ENCODE data around the gene TADA1.

TADA1 gene

GRCh38 chr1:166875734-166876539 is at the start of gene TADA1:
TSS of gene TADA1 (minus strand) at chr1:166876264. CDS start at chr1:166876233, 31 bp downstream.
- DNase-seq: peak; percentile 71 to 99 (median 94)

GRCh38 chr1:166924823-166925541 is 48.9 kb upstream of the TADA1 start:
- no peak for DNase-seq

- peak in 1 of 14 donors; percentile 13 for DNase-seq
Observed at GRCh38 chr1:166920561-166921475, 44.8 kb upstream of the TADA1 start.

GRCh38 chr1:166918956-166919316 is 42.9 kb upstream of the TADA1 start:
- DNase-seq: no peak

GRCh38 chr1:166918088-166918955 is 42.3 kb upstream of the TADA1 start:
- no peak for DNase-seq

- DNase-seq: no peak
Observed at GRCh38 chr1:166915941-166916340, 39.9 kb upstream of the TADA1 start.

- DNase-seq: no peak
Observed at GRCh38 chr1:166915042-166915441, 39.0 kb upstream of the TADA1 start.

- no peak for DNase-seq
Observed at GRCh38 chr1:166914111-166914510, 38.0 kb upstream of the TADA1 start.

- no peak for DNase-seq
Observed at GRCh38 chr1:166911624-166912023, 35.6 kb upstream of the TADA1 start.

- peak in 9 of 14 donors; percentile 1 to 52 (median 12) for DNase-seq
Observed at GRCh38 chr1:166910396-166910994, 34.4 kb upstream of the TADA1 start.

- DNase-seq: no peak
Observed at GRCh38 chr1:166908942-166909341, 32.9 kb upstream of the TADA1 start.

- DNase-seq: no peak
Observed at GRCh38 chr1:166907763-166908162, 31.7 kb upstream of the TADA1 start.

GRCh38 chr1:166907051-166907450 is 31.0 kb upstream of the TADA1 start:
- no peak for DNase-seq

- no peak for DNase-seq
Observed at GRCh38 chr1:166906647-166907046, 30.6 kb upstream of the TADA1 start.

GRCh38 chr1:166905900-166906299 is 29.8 kb upstream of the TADA1 start:
- no peak for DNase-seq

GRCh38 chr1:166905136-166905535 is 29.1 kb upstream of the TADA1 start:
- DNase-seq: no peak

GRCh38 chr1:166903232-166903631 is 27.2 kb upstream of the TADA1 start:
- no peak for DNase-seq

GRCh38 chr1:166902279-166902678 is 26.2 kb upstream of the TADA1 start:
- no peak for DNase-seq

GRCh38 chr1:166900987-166901386 is 24.9 kb upstream of the TADA1 start:
- no peak for DNase-seq

- DNase-seq: no peak
Observed at GRCh38 chr1:166899769-166900168, 23.7 kb upstream of the TADA1 start.

GRCh38 chr1:166895766-166896165 is 19.7 kb upstream of the TADA1 start:
- DNase-seq: no peak
